SK-N-SH (cell line): ENCODE measurements around the gene GALNT14. TPM values are rescaled to one million over a fixed set of nuclear protein-coding genes. Genes with fewer than 3 reads are reported as not detected.

Experiments used
- CTCF ChIA-PET: fragments of 300-600, 350-600 bp; formaldehyde crosslinking; extraction: SDS; loops from one replicate; lab custom pipeline; 2021; lab: Yijun Ruan, JAX
- POLR2A ChIA-PET: fragments of 350-600 bp; sonication (Branson Sonifier 250); formaldehyde crosslinking; extraction: SDS; loops from one replicate; lab custom pipeline; 2020; ENCODE audit warnings: antibody characterized with exemption, inconsistent platforms; lab: Yijun Ruan, JAX
- DNase-seq: peaks from one replicate; pipeline ENCODE4 v3.0.0; 2012
- H2AFZ ChIP-seq: fragments of 200-600 bp; sonication (generic); 2 replicates; pipeline ENCODE4 v1.8.1; 2016; ENCODE audit warnings: antibody characterized with exemption, mild to moderate bottlenecking, low read depth
- H3F3A ChIP-seq: fragments of 200-600 bp; sonication (generic); replicated peaks from 2 replicates; pipeline ENCODE3; 2016; ENCODE audit warnings: antibody characterized with exemption, mild to moderate bottlenecking; ENCODE audit not compliant: insufficient read depth
- H3K27ac ChIP-seq, 2 experiments: fragments of 200-500 bp in 1 of 2; fragments of 200-600 bp in 1 of 2; sonication (Bioruptor generic) in 1 of 2; sonication (generic), shearing (Covaris generic) in 1 of 2; 2 replicates each; pipeline versions ENCODE4 v1.5.1 to v1.6.1; 2014 to 2016; ENCODE audit warnings: low read depth in 2 of 2, inconsistent platforms in 1 of 2, low read length in 1 of 2, mild to moderate bottlenecking in 1 of 2, mixed read lengths in 1 of 2
- H3K27me3 ChIP-seq: fragments of 200-600 bp; sonication (generic), shearing (Covaris generic); 2 replicates; pipeline ENCODE4 v1.6.1; 2016; ENCODE audit warnings: mixed run types; ENCODE audit not compliant: insufficient read depth
- H3K36me3 ChIP-seq, 2 experiments: fragments of 200-500 bp in 1 of 2; fragments of 200-600 bp in 1 of 2; sonication (Bioruptor generic) in 1 of 2; sonication (generic) in 1 of 2; replicated peaks in 1 of 2; 2 replicates each; pipeline versions ENCODE3 to v1.5.1; 2014 to 2016; ENCODE audit warnings: low read length in 1 of 2, mild to moderate bottlenecking in 1 of 2; ENCODE audit not compliant: insufficient read depth in 2 of 2, control insufficient read depth in 1 of 2
- H3K4me1 ChIP-seq, 2 experiments: fragments of 200-500 bp in 1 of 2; fragments of 200-600 bp in 1 of 2; sonication (Bioruptor generic) in 1 of 2; sonication (generic), shearing (Covaris generic) in 1 of 2; 2 replicates each; pipeline versions ENCODE4 v1.5.1 to v1.6.1; 2014 to 2016; ENCODE audit warnings: low read depth in 1 of 2, low read length in 1 of 2, mixed run types in 1 of 2; ENCODE audit not compliant: insufficient read depth in 2 of 2, control insufficient read depth in 1 of 2
- H3K4me2 ChIP-seq: fragments of 200-600 bp; sonication (generic), shearing (Covaris generic); 2 replicates; pipeline ENCODE4 v1.6.1; 2017; ENCODE audit warnings: mixed run types
- H3K4me3 ChIP-seq, 2 experiments: fragments of 200-500 bp in 1 of 2; fragments of 200-600 bp in 1 of 2; sonication (Bioruptor generic) in 1 of 2; sonication (generic), shearing (Covaris generic) in 1 of 2; 2 replicates each; pipeline versions ENCODE4 v1.5.1 to v1.8.1; 2014 to 2016; ENCODE audit warnings: low read depth in 2 of 2, inconsistent platforms in 1 of 2, low read length in 1 of 2, mild to moderate bottlenecking in 1 of 2, mixed read lengths in 1 of 2, moderate library complexity in 1 of 2
- H3K79me2 ChIP-seq: fragments of 200-600 bp; sonication (generic); 2 replicates; pipeline ENCODE4 v1.8.1; 2017; ENCODE audit warnings: mild to moderate bottlenecking; ENCODE audit not compliant: insufficient read depth
- H3K9ac ChIP-seq: fragments of 200-600 bp; sonication (generic); 2 replicates; pipeline ENCODE4 v1.6.1; 2017; ENCODE audit warnings: mixed run types
- H3K9me2 ChIP-seq: fragments of 200-600 bp; sonication (generic); 2 replicates; pipeline ENCODE4 v1.6.1; 2017; ENCODE audit warnings: mixed run types
- H3K9me3 ChIP-seq: fragments of 200-600 bp; sonication (generic); 2 replicates; pipeline ENCODE4 v1.6.1; 2017; ENCODE audit warnings: mixed run types, mild to moderate bottlenecking, moderate library complexity
- H4K20me1 ChIP-seq: fragments of 200-600 bp; sonication (generic); 2 replicates; pipeline ENCODE4 v1.6.1; 2017; ENCODE audit warnings: mild to moderate bottlenecking, mixed run types; ENCODE audit not compliant: insufficient read depth
- CHD2 ChIP-seq: fragments of 150-350 bp; IDR thresholded peaks from 2 replicates; pipeline ENCODE4 v1.6.1; 2018; ENCODE audit warnings: low read length; ENCODE audit not compliant: partially characterized antibody
- CTCF ChIP-seq: fragments of 200-600 bp; sonication (generic); IDR thresholded peaks from 2 replicates; pipeline ENCODE4 v1.6.1; 2017; ENCODE audit warnings: antibody characterized with exemption, mild to moderate bottlenecking, moderate library complexity
- EZH2phosphoT487 ChIP-seq: fragments of 200-600 bp; sonication (generic); IDR thresholded peaks from 2 replicates; pipeline ENCODE4 v1.6.1; 2017; ENCODE audit warnings: low read depth, mixed run types, mild to moderate bottlenecking, antibody characterized with exemption, moderate library complexity, borderline replicate concordance
- FOXJ3 ChIP-seq: sonication (generic); formaldehyde crosslinking; IDR thresholded peaks from 2 replicates; pipeline ENCODE4 v1.5.1; 2020; ENCODE audit warnings: mild to moderate bottlenecking, missing genetic modification reagents
- FOXM1 ChIP-seq: IDR thresholded peaks from 2 replicates; pipeline ENCODE4 v1.4.0; 2012; ENCODE audit warnings: low read depth, mild to moderate bottlenecking
- IRF3 ChIP-seq: fragments of 150-350 bp; IDR thresholded peaks from 2 replicates; pipeline ENCODE4 v1.6.1; 2016; ENCODE audit warnings: mild to moderate bottlenecking, low read depth, low read length
- JUND ChIP-seq: IDR thresholded peaks from 2 replicates; pipeline ENCODE4 v1.4.0; 2012
- MEF2A ChIP-seq: IDR thresholded peaks from 2 replicates; pipeline ENCODE4 v1.4.0; 2012; ENCODE audit warnings: low read depth, borderline replicate concordance
- MXI1 ChIP-seq: IDR thresholded peaks from 2 replicates; pipeline ENCODE4 v1.6.1; 2012; ENCODE audit warnings: mild to moderate bottlenecking, low read depth, low read length, improper control_type of control experiment
- POLR2AphosphoS5 ChIP-seq: IDR thresholded peaks from 2 replicates; pipeline ENCODE4 v1.6.1; 2012; ENCODE audit warnings: low read depth, low read length
- RCOR1 ChIP-seq: fragments of 150-350 bp; IDR thresholded peaks from 2 replicates; pipeline ENCODE4 v1.6.1; 2017; ENCODE audit warnings: antibody characterized with exemption, low read length
- RFX5 ChIP-seq: IDR thresholded peaks from 2 replicates; pipeline ENCODE4 v1.6.1; 2012; ENCODE audit warnings: mild to moderate bottlenecking, improper control_type of control experiment, low read length
- TCF12 ChIP-seq: IDR thresholded peaks from 2 replicates; pipeline ENCODE4 v1.4.0; 2012
- YY1 ChIP-seq: IDR thresholded peaks from 2 replicates; pipeline ENCODE4 v1.4.0; 2012; ENCODE audit warnings: low read depth, mild to moderate bottlenecking
- WGBS: methylation state at CpG from one replicate; pipeline ENCODE4 v1.1.6; 2017; ENCODE audit warnings: low lambda C conversion rate; 5-methylcytosine and 5-hydroxymethylcytosine counted together
- polyA plus RNA-seq, 3 experiments: library from polyadenylated mRNA; depleted of rRNA; stranded (reverse); fragments of >200 nt; gene quantifications; 2 replicates each; pipeline ENCODE4 v1.2.3, GENCODE V29; 2012

Gene GALNT14
- polyA plus RNA-seq, 1 of the 3 experiments (the other 2 are of a cell fraction) = 1.6 TPM

- peak overlapping the region in 1 of 2 experiments; percentile 36; a peak in 2 of 4 replicates for H3K27ac ChIP-seq
- POLR2A ChIA-PET = interaction anchor here (0.7 kb wide), 1 partner anchor 8 kb away, joined by 3 read pairs; no protein-coding TSS in a partner anchor
- H3K79me2 ChIP-seq = no peaks in the 10 kb centered on the region
Observed at GRCh38 chr2:31129375-31130171, 8.7 kb downstream of the GALNT14 start.

More at GRCh38 chr2:31129375-31130171, 8.7 kb downstream of the GALNT14 start:
- Histone ChIP-seq H3K9me2 (no peaks in the 10 kb centered on the region), H3K27me3 (peaks cover 13% of the 10 kb centered on the region; the same call in 1 of the 2 replicates), H3K36me3 (no peaks in the 10 kb centered on the region)
- no peak for TF ChIP-seq FOXM1
- no peak for TF ChIP-seq FOXJ3 (CRISPR knock-in tag)
- TF ChIP-seq MXI1 = no peak
- TF ChIP-seq EZH2phosphoT487 = no peak
- TF ChIP-seq JUND = no peak
- TF ChIP-seq CTCF = no peak
- no peak for TF ChIP-seq POLR2AphosphoS5
- no peak for TF ChIP-seq MEF2A
- no peak for TF ChIP-seq CHD2
- TF ChIP-seq IRF3 = no peak
- TF ChIP-seq TCF12 = no peak
- TF ChIP-seq RFX5 = no peak
- TF ChIP-seq RCOR1 = no peak
- TF ChIP-seq YY1 = no peak
- TF ChIP-seq, all 33 proteins: peak for 0
- peaks cover 0 to 24% of the 10 kb centered on the region in 2 experiments; a peak in 2 of 4 replicates for H3K4me1 ChIP-seq
- H3F3A ChIP-seq = no peaks in the 10 kb centered on the region
- H3K9me3 ChIP-seq = no peaks in the 10 kb centered on the region
- H3K9ac ChIP-seq = no peak overlapping the region
- H3K4me2 ChIP-seq = no peak overlapping the region
- H3K4me3 ChIP-seq = no peak overlapping the region
- no peaks in the 10 kb centered on the region for H4K20me1 ChIP-seq
- CTCF ChIA-PET = interaction anchor here (0.7 to 14.0 kb wide), 9 partner anchors 9 to 416 kb away, joined by 3 to 168 read pairs (median 5); partner anchors contain the start of gene GALNT14
- no peak overlapping the region for H2AFZ ChIP-seq
- WGBS = 47% methylated on average over 6 of the region's 6 CpGs
- DNase-seq = no peak
